Measurements from ENCODE around the gene GPC6.

DNA sequence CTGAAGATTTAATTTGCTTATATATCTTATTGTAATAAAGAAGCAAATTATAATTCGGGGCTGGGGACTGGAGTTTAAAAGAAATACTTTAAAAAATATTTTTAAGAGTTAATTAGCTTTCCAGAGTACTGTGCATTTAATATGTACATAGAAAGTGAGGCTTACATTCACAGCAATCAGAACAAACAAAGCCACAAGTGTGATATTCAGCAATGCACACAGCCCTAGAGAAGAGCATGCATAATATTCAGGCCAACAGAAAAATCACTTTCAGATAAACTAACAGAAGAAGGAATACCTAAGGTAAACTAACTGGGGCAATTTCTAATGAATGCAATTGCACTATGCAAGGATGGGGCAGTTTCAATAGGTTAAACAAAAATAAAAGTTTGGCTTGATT lies 241.8 kb downstream of the GPC6 start:
- TF ChIP-seq POLR2A (IDR thresholded peaks at IDR 0.05) (no peak), POLR2AphosphoS5 (IDR thresholded peaks at IDR 0.05) (no peak)
- TF ChIP-seq, protein P1, sequence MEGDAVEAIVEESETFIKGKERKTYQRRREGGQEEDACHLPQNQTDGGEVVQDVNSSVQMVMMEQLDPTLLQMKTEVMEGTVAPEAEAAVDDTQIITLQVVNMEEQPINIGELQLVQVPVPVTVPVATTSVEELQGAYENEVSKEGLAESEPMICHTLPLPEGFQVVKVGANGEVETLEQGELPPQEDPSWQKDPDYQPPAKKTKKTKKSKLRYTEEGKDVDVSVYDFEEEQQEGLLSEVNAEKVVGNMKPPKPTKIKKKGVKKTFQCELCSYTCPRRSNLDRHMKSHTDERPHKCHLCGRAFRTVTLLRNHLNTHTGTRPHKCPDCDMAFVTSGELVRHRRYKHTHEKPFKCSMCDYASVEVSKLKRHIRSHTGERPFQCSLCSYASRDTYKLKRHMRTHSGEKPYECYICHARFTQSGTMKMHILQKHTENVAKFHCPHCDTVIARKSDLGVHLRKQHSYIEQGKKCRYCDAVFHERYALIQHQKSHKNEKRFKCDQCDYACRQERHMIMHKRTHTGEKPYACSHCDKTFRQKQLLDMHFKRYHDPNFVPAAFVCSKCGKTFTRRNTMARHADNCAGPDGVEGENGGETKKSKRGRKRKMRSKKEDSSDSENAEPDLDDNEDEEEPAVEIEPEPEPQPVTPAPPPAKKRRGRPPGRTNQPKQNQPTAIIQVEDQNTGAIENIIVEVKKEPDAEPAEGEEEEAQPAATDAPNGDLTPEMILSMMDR (IDR thresholded peaks at IDR 0.05 in 8 of 11, conservative IDR thresholded peaks at IDR 0.05 in 3 of 11), result no peak
